ENCODE data around the gene SELENOO. TPM values are rescaled to one million over a fixed set of nuclear protein-coding genes. Genes with fewer than 3 reads are reported as not detected.
A peak's percentile ranks its signal among the peaks of the same experiment; 100 is the strongest.

Gene SELENOO
- total and polyA plus RNA-seq, 2 of the 13 experiments (the other 11 are each of a cell fraction or from before 2014, with no cell fraction given): 14.4 to 19.0 TPM

DNA sequence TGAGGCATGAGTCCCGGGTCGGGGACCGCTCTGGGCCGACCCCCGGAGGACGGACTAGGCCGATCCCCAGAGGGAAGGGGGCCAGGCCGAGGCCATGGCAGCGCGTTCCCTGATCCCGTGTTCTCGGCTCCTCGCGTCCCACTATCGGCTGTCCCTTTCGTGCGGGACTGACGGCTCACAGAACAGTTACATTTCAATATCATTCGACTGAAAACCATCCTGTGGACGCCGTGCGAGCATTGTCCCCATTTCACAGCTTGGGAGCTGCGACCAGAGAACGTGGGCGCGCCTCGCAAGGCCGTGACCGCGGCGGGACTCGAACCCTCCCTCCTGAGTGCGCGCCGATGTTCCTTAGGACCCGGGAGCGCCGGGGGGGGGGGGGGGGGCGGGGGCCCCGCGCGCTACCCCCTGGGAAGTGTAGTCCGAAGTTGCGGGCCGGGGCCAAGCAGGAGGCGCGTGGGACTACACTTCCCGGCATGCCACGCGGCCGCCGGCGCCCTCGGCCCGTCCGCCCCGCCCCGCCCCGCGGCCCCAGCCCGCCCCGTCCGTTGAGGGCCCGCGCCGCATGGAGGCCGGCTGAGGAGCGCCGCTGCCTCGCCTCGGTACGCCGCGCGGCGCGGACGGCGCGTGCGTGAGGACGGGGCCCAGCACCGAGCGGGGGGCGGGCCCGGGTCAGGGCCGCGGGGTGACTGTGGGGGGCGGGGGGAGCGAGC lies 15.3 kb upstream of the SELENOO start, which contains the start of gene TRABD (continued):
- TF ChIP-seq KDM2A (CRISPR knock-in tag; IDR thresholded peaks at IDR 0.05; ENCODE audit: borderline replicate concordance, low read depth) (peak; percentile 62), SP4 (CRISPR knock-in tag; IDR thresholded peaks at IDR 0.05) (no peak), JUN (CRISPR knock-in tag; IDR thresholded peaks at IDR 0.05) (no peak), ZNF367 (CRISPR knock-in tag; IDR thresholded peaks at IDR 0.05; ENCODE audit: borderline replicate concordance) (no peak), ZNF816 (CRISPR knock-in tag; IDR thresholded peaks at IDR 0.05; ENCODE audit: borderline replicate concordance) (no peak), NR2F6 (IDR thresholded peaks at IDR 0.05) (no peak), NR2F6 (CRISPR knock-in tag; IDR thresholded peaks at IDR 0.05) (no peak), SOX5 (CRISPR knock-in tag; IDR thresholded peaks at IDR 0.05; ENCODE audit: borderline replicate concordance) (no peak), NFYB (CRISPR knock-in tag; IDR thresholded peaks at IDR 0.05) (no peak), ZBTB20 (CRISPR knock-in tag; IDR thresholded peaks at IDR 0.05; ENCODE audit: borderline replicate concordance, low read depth) (no peak), ZNF17 (CRISPR knock-in tag; IDR thresholded peaks at IDR 0.05) (no peak)
- TF ChIP-seq, protein P1, sequence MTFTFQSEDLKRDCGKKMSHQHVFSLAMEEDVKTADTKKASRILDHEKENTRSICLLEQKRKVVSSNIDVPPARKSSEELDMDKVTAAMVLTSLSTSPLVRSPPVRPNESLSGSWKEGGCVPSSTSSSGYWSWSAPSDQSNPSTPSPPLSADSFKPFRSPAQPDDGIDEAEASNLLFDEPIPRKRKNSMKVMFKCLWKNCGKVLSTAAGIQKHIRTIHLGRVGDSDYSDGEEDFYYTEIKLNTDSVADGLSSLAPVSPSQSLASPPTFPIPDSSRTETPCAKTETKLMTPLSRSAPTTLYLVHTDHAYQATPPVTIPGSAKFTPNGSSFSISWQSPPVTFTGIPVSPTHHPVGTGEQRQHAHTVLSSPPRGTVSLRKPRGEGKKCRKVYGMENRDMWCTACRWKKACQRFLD (CRISPR knock-in tag; IDR thresholded peaks at IDR 0.05; ENCODE audit: borderline replicate concordance): no peak
- TF ChIP-seq, protein P2, sequence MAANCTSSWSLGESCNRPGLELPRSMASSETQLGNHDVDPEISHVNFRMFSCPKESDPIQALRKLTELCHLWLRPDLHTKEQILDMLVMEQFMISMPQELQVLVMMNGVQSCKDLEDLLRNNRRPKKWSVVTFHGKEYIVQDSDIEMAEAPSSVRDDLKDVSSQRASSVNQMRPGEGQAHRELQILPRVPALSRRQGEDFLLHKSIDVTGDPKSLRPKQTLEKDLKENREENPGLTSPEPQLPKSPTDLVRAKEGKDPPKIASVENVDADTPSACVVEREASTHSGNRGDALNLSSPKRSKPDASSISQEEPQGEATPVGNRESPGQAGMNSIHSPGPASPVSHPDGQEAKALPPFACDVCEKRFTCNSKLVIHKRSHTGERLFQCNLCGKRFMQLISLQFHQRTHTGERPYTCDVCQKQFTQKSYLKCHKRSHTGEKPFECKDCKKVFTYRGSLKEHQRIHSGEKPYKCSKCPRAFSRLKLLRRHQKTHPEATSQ (CRISPR knock-in tag; IDR thresholded peaks at IDR 0.05; ENCODE audit: borderline replicate concordance): no peak
- TF ChIP-seq, protein P3, sequence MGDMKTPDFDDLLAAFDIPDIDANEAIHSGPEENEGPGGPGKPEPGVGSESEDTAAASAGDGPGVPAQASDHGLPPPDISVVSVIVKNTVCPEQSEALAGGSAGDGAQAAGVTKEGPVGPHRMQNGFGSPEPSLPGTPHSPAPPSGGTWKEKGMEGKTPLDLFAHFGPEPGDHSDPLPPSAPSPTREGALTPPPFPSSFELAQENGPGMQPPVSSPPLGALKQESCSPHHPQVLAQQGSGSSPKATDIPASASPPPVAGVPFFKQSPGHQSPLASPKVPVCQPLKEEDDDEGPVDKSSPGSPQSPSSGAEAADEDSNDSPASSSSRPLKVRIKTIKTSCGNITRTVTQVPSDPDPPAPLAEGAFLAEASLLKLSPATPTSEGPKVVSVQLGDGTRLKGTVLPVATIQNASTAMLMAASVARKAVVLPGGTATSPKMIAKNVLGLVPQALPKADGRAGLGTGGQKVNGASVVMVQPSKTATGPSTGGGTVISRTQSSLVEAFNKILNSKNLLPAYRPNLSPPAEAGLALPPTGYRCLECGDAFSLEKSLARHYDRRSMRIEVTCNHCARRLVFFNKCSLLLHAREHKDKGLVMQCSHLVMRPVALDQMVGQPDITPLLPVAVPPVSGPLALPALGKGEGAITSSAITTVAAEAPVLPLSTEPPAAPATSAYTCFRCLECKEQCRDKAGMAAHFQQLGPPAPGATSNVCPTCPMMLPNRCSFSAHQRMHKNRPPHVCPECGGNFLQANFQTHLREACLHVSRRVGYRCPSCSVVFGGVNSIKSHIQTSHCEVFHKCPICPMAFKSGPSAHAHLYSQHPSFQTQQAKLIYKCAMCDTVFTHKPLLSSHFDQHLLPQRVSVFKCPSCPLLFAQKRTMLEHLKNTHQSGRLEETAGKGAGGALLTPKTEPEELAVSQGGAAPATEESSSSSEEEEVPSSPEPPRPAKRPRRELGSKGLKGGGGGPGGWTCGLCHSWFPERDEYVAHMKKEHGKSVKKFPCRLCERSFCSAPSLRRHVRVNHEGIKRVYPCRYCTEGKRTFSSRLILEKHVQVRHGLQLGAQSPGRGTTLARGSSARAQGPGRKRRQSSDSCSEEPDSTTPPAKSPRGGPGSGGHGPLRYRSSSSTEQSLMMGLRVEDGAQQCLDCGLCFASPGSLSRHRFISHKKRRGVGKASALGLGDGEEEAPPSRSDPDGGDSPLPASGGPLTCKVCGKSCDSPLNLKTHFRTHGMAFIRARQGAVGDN (CRISPR knock-in tag; IDR thresholded peaks at IDR 0.05): no peak; the same call in 1 of the 2 replicates
- TF ChIP-seq, protein P4, sequence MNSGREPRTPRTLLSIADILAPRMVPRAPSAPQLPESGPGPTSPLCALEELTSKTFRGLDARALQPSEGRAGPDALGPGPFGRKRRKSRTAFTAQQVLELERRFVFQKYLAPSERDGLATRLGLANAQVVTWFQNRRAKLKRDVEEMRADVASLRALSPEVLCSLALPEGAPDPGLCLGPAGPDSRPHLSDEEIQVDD (CRISPR knock-in tag; IDR thresholded peaks at IDR 0.05; ENCODE audit: borderline replicate concordance): no peak
- TF ChIP-seq, protein P5, sequence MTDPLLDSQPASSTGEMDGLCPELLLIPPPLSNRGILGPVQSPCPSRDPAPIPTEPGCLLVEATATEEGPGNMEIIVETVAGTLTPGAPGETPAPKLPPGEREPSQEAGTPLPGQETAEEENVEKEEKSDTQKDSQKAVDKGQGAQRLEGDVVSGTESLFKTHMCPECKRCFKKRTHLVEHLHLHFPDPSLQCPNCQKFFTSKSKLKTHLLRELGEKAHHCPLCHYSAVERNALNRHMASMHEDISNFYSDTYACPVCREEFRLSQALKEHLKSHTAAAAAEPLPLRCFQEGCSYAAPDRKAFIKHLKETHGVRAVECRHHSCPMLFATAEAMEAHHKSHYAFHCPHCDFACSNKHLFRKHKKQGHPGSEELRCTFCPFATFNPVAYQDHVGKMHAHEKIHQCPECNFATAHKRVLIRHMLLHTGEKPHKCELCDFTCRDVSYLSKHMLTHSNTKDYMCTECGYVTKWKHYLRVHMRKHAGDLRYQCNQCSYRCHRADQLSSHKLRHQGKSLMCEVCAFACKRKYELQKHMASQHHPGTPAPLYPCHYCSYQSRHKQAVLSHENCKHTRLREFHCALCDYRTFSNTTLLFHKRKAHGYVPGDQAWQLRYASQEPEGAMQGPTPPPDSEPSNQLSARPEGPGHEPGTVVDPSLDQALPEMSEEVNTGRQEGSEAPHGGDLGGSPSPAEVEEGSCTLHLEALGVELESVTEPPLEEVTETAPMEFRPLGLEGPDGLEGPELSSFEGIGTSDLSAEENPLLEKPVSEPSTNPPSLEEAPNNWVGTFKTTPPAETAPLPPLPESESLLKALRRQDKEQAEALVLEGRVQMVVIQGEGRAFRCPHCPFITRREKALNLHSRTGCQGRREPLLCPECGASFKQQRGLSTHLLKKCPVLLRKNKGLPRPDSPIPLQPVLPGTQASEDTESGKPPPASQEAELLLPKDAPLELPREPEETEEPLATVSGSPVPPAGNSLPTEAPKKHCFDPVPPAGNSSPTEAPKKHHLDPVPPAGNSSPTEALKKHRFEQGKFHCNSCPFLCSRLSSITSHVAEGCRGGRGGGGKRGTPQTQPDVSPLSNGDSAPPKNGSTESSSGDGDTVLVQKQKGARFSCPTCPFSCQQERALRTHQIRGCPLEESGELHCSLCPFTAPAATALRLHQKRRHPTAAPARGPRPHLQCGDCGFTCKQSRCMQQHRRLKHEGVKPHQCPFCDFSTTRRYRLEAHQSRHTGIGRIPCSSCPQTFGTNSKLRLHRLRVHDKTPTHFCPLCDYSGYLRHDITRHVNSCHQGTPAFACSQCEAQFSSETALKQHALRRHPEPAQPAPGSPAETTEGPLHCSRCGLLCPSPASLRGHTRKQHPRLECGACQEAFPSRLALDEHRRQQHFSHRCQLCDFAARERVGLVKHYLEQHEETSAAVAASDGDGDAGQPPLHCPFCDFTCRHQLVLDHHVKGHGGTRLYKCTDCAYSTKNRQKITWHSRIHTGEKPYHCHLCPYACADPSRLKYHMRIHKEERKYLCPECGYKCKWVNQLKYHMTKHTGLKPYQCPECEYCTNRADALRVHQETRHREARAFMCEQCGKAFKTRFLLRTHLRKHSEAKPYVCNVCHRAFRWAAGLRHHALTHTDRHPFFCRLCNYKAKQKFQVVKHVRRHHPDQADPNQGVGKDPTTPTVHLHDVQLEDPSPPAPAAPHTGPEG (CRISPR knock-in tag; IDR thresholded peaks at IDR 0.05): no peak

All from HepG2 (cell line).